SH-SY5Y (cell line): ENCODE data around the gene RPA1.

ENCODE experiments used
- GATA2 ChIP-seq: IDR thresholded peaks from 2 replicates; pipeline ENCODE4 v1.6.1; 2011; ENCODE audit warnings: mild to moderate bottlenecking, low read depth, low read length
- GATA3 ChIP-seq: IDR thresholded peaks from 2 replicates; pipeline ENCODE4 v1.6.1; 2011; ENCODE audit warnings: low read depth, mild to moderate bottlenecking, low read length, moderate library complexity

The RPA1 gene

GRCh38 chr17:1888741-1889140 is 58.9 kb downstream of the RPA1 start:
- TF ChIP-seq GATA3: no peak
- TF ChIP-seq GATA2: no peak

DNA sequence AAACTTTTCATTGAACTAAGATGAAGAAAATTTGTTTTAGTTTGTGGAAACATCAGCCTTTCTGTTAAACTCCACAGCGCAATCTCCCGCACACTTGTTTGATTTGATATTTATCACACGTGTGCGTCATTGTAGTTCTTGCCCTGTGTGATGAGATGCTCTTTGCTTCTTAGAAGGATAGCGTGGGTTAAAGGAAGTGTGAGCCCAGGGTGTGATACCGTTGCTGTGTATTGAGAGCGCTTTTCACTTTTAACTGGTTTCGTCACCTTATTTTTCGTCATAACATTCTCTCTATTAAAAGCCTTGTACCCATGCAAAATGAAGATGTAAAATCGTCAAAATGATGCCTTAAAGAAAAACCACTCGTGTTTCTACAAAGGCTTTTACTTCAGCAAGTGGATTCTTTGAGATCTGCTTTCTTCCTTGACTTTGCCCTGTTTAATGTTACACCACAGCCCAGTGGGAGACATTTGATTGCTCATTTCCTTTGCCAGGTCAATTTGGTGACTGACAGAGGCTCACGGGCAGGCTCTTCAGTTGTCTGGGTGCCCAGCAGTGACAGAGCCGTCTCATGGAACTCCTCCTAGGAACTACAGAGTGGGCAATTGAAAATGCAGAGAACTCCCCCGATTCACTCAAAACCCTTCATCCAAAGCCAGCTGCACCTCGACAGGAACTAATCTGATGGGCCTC is 61.1 kb downstream of the RPA1 start:
- TF ChIP-seq GATA2 (no peak), GATA3 (no peak)

DNA sequence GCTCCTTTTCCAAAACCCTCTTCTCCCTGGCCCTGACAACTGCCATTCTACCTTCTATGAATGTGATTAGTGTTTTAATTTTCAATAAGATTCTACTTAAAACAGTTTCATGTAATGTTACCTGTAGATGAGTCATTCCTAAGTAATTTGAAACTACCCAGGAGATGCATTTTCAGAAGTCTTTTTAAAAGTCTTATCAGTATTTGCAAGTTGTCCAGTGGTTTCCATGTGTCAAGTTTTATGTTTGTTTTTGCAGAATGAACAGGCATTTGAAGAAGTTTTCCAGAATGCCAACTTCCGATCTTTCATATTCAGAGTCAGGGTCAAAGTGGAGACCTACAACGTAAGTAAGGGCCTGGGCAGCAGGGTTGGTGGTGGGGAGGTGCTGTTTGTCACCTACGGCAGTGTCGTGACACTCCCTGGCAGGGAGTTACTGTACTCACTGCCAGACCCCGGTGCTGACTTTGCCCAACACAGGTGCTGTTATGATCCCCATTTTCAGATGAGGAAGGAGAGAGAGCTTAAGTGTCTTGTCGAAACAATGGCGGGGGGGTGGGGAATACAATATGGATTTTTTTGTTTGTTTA is 65.0 kb downstream of the RPA1 start:
- TF ChIP-seq GATA3 (no peak), GATA2 (no peak)

- no peak for TF ChIP-seq GATA3
- TF ChIP-seq GATA2: no peak
Observed at GRCh38 chr17:1896243-1897104, 66.7 kb downstream of the RPA1 start.

GRCh38 chr17:1897105-1897656 is 67.4 kb downstream of the RPA1 start:
- TF ChIP-seq GATA3 (no peak), GATA2 (no peak)

GRCh38 chr17:1898332-1898731 is 68.5 kb downstream of the RPA1 start:
- TF ChIP-seq GATA2 (peak; percentile 35; the same call in 1 of the 2 replicates), GATA3 (no peak)

DNA sequence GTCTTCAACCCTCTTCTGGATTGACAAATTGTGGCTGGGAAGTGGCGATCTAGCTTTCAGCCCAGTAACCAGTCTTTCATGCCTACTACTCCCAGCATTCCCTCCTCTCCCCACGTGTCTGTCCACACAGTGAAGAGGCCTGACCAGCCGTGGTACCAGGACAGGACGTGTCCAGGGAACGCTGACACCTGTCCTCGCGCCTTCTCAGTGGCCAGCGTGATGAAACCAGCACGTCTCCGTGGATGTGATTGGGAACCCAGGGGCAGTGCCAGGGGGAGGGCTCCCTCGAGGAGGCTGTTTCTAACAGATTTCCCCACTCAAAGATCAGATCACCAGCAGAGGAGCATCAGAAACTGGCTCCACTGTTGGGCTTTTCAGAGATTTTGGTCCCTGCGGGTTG is 69.1 kb downstream of the RPA1 start:
- TF ChIP-seq GATA3 (no peak), GATA2 (no peak)

GRCh38 chr17:1899403-1900000 is 69.7 kb downstream of the RPA1 start:
- TF ChIP-seq GATA3: no peak
- no peak for TF ChIP-seq GATA2

GRCh38 chr17:1904273-1905182 is 74.7 kb downstream of the RPA1 start:
- TF ChIP-seq GATA3: no peak
- TF ChIP-seq GATA2: no peak

DNA sequence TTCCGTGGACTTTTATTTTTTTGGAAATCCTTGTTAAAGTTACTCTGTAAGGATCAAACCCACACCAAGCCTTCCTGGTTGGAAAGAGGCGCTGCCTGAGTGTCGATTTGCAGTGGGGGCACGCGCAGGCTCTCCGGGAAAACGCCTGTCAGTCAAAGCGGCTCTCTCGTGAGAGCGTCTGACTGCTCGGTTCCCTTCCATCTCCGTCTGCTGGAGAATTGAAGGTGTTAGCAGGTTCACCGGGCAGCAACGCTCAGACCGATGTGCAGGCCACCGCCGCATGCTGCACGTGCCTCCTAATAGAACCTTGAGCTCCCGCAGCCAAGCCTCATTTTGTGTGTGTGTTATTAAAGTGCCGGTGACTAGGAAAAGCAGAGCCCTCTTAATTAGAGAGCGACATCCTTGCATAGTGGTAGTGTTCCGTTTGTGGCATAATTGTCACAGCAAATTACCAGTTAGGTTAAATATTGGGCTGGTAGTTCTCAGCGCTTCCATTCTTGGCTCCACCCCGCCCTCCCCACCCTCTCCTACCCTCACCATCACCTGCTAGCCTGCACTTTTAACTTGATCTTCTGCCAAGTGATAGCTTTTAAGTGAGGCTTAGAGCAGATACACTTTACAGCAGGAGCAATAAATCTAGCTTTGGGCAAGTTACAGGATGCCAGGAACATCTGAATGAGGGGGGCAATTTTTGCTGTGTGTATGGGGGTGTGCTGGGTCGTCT is 75.5 kb downstream of the RPA1 start:
- TF ChIP-seq GATA3 (no peak), GATA2 (no peak)

DNA sequence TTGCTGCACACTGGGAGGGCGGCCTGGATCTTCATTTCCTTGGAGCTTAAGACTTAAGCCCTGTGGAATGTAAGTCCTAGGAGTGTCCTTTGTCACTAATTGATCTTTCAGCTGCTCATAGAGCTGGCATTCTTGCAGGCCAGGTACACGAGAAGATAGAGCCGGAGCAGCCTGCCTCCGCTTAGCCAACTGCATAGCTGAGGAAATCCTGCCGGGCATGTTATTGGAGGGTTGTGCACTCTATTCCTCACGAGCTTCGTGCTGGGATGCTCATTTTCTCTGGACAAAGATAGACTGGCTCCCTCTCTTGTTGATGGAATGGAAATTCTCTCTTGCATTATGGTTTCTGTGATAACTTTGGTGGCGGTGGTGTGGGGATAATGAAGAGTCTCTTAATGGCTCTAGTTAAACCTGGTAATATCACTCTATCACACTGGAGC is 76.9 kb downstream of the RPA1 start:
- no peak for TF ChIP-seq GATA2
- no peak for TF ChIP-seq GATA3

GRCh38 chr17:1907216-1907631 is 77.4 kb downstream of the RPA1 start:
- TF ChIP-seq GATA2 (no peak), GATA3 (no peak)
